GM18907 (cell line): ENCODE data around the gene HPS3.

ENCODE experiments used
- ATAC-seq: cut with Tn5 transposase; IDR thresholded peaks from one replicate; pipeline ENCODE4 v1.9.1; 2021; ENCODE audit warnings: mild to moderate bottlenecking, moderate library complexity; ENCODE audit not compliant: unreplicated experiment

Gene HPS3

DNA sequence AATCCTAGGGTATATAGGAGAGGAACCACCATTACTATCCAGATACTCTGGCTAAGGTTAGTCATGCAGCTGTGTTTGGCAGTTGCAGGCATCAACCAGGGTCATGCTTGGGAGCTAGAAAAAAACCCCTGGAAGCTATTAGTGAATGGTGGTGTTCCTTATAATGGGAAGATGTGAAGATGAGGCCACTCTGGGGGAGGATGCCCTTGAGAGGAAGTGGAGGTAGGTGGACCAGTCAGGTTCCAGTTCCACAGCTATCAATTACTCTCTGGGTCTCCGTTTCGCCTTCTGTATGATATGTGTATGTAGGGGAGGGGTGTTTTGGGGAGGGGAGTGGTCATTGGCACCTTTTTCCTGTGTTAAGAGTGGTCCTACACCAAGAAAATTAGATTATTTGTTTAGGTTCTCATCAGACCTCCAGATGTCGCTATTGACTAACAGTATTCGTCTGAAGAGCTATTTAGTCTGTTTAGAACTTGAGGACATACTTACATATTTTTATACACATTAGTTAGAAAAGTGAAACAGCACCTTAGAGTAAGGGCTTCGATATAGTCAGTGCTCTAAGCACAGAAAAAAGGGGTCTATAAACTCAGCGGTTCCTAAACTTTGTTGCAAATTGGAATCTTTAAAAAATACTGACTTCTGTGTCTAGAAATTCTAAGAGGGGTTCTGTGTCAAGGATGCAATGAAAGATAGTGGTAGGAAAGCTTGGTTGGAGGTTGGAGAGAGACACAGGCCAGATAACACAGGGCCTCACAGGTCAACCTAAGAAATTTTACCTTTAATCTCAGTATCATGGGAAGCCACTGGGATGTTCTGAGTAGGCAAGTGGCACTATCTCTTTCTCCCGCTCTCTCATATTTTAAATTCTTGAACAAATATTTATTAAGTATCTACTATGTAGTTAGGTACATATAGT, 9.1 kb upstream of the HPS3 start:
- peak; percentile 78 for ATAC-seq

GRCh38 chr3:149122721-149123578, 6.5 kb upstream of the HPS3 start:
- no peak for ATAC-seq

DNA sequence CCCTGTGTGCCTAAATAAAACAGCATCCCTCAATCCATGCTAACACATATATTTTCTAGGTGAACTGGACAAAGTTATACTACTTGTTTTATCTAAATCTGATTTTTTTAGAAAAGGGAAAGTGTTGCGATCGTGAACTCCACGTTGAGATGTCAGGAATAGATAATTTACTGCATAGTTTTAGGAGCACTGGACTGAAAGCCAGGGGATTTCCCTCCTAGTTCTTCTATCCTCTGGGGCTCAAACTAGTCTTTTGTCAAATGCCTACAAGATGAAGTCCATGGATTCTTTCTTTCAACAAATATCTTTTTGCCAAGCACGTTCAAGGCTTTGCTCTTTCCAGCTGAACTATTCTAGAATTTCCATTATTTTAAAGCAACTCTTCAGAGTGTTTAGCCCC, 617 bp upstream of the HPS3 start:
- peak; percentile 3 for ATAC-seq

DNA sequence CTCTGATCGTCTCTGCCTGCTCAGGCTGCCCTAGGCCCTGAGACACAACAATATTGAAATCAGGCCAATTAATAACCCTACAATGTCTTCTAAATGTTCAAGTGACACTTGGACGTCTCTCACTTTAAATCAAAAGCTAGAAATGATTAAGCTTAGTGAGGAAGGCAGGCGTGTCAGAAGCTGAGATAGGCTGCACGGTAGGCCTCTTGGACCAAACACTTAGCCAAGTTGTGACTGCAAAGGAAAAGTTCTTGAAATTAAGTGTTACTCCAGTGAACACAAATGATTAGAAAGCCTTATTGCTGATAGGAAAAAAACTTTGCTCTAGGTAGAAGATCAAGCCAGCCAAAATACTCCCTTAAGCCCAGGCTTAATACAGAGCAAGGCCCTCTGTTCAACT, 2.2 kb downstream of the HPS3 start:
- ATAC-seq = no peak

DNA sequence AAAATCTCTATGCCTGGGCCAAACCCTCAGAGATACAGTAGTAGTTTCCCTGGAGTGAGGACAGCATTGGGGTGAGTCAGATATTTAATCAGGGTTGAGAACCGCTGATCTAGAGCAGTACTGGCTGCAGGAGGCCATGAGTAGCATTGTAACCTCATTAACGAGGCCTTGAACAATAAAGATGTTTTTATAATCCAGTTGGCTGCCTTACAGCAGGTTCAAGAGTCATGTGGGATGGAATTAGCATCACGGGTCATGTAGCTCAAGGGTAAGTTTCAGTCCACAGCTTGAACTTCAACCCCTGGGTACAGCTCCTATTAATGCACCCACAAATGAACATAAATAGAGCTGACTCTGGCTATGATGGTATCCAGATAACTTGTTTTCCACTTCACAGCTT, 5.1 kb downstream of the HPS3 start:
- ATAC-seq = no peak

- no peak for ATAC-seq
These were observed 13.2 kb downstream of the HPS3 start for GRCh38 chr3:149142682-149143081.

GRCh38 chr3:149145356-149145755, 15.9 kb downstream of the HPS3 start:
- ATAC-seq = no peak

DNA sequence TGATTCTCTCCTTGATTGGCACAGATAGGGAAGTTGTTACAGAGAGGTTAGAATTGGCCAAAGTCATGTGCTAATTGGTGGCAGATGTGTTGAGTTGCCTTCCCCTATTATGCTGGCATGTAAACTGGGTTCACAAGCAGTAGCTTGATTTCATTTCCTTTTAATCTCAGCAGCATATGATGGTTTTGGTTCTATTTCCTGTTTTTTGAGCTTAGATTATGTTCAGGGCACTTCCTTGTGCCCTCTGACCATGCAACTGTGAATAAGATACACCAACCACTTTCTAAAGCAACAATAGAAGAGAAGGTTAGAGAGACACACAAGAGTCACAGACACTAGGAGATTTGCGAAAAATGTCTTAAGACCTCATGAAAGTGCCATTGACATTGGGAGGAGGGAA, 16.5 kb downstream of the HPS3 start:
- ATAC-seq = peak; percentile 86

GRCh38 chr3:149150436-149150835, 21.0 kb downstream of the HPS3 start:
- no peak for ATAC-seq

DNA sequence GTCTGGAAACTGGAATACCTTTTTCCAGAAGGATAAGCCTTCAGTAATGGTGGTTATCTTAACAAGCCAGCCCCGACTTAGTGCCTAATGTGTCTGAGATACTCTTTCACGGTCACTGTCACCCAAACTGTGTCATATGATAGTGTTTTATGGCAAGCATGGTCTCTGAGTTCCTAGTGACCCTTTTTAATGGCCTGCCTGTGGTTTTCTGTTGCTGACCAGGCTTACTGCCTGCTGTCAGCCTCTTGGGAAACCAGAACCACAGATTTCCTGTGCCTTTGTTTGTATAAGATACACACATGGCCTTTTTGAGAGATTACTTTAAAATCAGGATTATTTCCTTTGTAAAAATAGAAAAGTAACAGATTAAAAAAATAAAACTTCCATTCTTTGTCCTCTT, 22.4 kb downstream of the HPS3 start:
- ATAC-seq = peak; percentile 45

DNA sequence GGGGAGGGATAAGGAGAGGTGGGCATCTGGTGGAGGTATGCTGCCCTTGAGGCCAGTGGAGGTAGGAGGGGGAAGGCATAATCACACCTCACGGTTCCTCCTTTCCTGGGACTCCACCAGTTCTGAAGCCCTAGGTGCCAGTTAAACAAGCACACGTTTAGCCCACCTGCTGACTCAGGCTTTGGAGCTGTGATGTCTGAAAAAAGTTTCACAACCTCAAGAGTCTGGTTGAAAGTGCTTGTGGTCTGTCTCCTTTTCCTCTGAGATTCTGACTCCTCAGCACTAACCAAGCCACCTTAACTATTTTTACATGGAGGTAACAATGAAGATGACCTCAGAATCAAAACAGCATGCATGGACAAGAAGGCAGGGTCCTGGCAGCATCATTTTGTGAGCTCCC, 23.0 kb downstream of the HPS3 start:
- peak; percentile 95 for ATAC-seq

- ATAC-seq = no peak
These were observed 24.0 kb downstream of the HPS3 start for GRCh38 chr3:149153402-149153801.

DNA sequence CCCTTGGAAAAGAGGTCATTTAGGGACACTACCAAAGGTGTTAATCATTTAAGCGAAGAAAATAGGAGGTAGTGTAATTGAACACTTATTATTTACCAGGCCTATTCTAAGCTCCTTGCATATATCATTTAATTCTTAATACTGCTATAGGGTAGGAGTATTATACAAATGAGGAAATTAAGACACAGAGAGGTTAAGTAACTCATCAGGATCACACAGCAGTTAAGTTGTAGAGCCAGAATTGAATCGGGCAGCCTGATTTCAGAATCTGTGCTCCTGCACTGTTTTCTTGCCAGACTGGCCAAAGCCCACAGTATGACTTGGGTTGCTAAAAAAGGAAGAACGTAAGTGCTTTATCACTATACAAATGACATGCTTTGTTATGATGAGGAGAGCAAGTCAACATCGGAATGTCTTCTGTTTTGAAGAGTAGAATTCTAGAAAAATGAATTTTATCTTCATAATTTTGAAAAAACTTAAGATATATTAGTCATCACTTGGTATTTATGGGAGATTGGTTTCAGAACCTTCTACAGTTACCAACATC, 31.4 kb downstream of the HPS3 start:
- ATAC-seq = no peak

GRCh38 chr3:149162007-149162406, 32.6 kb downstream of the HPS3 start:
- no peak for ATAC-seq

GRCh38 chr3:149163066-149163465, 33.6 kb downstream of the HPS3 start:
- no peak for ATAC-seq

DNA sequence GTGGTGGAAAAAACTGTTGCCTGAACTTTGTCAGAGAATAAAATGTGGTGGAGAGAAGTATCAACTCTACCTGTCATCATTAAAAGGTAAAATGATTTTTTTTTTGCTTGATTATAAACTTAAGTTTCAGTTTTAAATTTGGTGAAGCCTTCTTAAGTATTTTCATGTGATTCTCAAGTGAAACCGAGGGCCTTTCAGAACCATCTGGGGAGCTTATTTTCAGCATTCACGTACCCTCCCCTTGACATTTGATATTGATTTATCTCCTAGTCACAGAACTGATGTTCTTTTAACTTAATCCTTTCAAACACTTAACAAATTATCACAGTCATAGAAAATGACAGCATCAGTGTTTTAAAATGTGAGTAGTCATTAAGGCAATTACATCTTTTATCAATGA, 38.5 kb downstream of the HPS3 start:
- ATAC-seq = no peak

GRCh38 chr3:149170672-149171071, 41.2 kb downstream of the HPS3 start:
- ATAC-seq = no peak

DNA sequence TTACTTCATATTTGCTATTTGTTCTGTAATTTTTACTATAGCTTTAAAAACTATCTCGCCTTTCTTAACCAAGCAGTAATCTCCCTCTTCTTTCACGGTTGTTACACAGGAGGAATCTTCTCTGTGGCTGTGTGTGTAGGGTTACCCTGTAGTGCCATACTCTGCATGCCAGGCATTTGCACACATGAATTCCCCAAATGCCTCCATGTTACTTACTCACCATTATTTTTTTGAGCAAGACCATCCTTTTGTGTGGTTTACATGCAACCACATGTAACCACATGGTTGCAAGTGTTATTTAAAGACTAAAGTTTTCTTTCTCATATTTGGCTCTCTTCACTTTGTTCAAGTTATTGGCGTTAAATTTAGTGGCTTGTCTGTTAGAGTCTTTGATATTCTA, 45.5 kb downstream of the HPS3 start:
- peak; percentile 97 for ATAC-seq

DNA sequence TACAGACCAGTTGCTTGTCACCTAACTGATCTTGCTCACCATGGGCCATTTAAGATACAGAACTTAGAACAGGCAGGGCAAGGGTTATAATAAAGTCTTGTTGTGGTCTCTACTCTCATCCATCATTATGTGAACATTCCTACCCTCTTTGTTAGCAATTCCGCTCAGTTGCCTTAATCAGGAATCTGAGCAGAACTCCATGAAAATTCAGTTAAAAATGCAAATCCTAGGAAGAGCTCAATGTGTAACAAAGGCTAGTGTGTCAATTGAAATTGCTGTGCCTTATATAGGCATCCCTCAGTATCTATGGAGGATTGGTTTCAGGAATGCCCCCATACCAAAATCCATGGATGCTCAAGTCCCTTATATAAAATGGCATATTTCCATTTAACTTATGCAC, 47.7 kb downstream of the HPS3 start:
- no peak for ATAC-seq

DNA sequence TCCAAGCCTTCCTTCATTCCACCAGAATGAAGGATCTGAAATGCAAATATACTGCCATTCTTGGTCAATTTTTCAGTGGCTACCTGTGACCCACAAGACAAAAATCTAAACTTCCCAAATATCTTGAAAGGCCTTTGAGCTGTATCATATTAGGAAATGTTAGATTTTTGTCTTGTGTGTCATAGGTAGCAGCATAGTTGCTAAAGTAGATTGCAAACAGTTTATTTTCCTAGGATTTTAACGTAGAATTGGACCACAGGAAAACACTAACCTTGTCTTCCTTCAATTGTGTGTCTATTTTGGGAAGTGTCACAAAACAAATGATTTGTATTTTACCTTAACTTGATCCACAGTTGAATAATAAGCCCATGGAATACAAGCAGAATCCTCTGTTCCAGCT, 49.8 kb downstream of the HPS3 start:
- ATAC-seq = no peak

GRCh38 chr3:149180057-149180573, 50.7 kb downstream of the HPS3 start:
- no peak for ATAC-seq
